Large intestine (tissue), 3 donors: Measurements from ENCODE around the gene QSOX2. TPM values are rescaled to one million over a fixed set of nuclear protein-coding genes. Genes with fewer than 3 reads are reported as not detected.

Experiments
- DNase-seq, 2 donors: peaks; one replicate each; pipeline versions ENCODE4 v3.0.0 to v3.0.0-alpha.2; 2013
- H3K27ac ChIP-seq: one replicate; pipeline ENCODE4 v1.5.1; 2013; ENCODE audit warnings: low read length
- H3K27me3 ChIP-seq: 2 replicates; pipeline ENCODE4 v1.6.1; 2013; ENCODE audit warnings: low read length; ENCODE audit not compliant: control insufficient read depth, insufficient read depth
- H3K36me3 ChIP-seq: 2 replicates; pipeline ENCODE4 v1.6.1; 2013; ENCODE audit warnings: low read length; ENCODE audit not compliant: control insufficient read depth, insufficient read depth
- H3K4me1 ChIP-seq: one replicate; pipeline ENCODE4 v1.6.1; 2013; ENCODE audit warnings: low read length; ENCODE audit not compliant: control insufficient read depth, insufficient read depth
- H3K4me3 ChIP-seq: one replicate; pipeline ENCODE4 v1.5.1; 2013; ENCODE audit warnings: low read length
- H3K9me3 ChIP-seq: one replicate; pipeline ENCODE4 v1.6.1; 2013; ENCODE audit warnings: mild to moderate bottlenecking, low read depth, low read length, moderate library complexity; ENCODE audit not compliant: control insufficient read depth
- WGBS: methylation state at CpG from one replicate; pipeline ENCODE4 v1.1.5; 2013; ENCODE audit warnings: low lambda C conversion rate; ENCODE audit not compliant: insufficient coverage; 5-methylcytosine and 5-hydroxymethylcytosine counted together
- polyA plus RNA-seq: library from polyadenylated mRNA; unstranded; fragments of 120-200 nt; gene quantifications from one replicate; pipeline ENCODE4 v1.2.1, GENCODE V29; 2013

Gene QSOX2
- polyA plus RNA-seq, 1 donor, result 11.9 TPM

GRCh38 chr9:136200424-136200823 lies 45.2 kb downstream of the QSOX2 start:
- Histone ChIP-seq H3K4me3 (no peak overlapping the region), H3K36me3 (no peaks in the 10 kb centered on the region), H3K4me1 (peaks cover 2% of the 10 kb centered on the region), H3K9me3 (peaks cover 14% of the 10 kb centered on the region), H3K27me3 (peaks cover 91% of the 10 kb centered on the region), H3K27ac (no peak overlapping the region)
- DNase-seq, result no peak
- WGBS, result no CpG with 5 or more reads among the region's 19 CpGs

- Histone ChIP-seq H3K27me3 (peaks cover 92% of the 10 kb centered on the region), H3K4me3 (no peak overlapping the region), H3K4me1 (no peaks in the 10 kb centered on the region), H3K27ac (no peak overlapping the region), H3K36me3 (no peaks in the 10 kb centered on the region), H3K9me3 (peaks cover 14% of the 10 kb centered on the region)
- WGBS, result no CpG with 5 or more reads among the region's 71 CpGs
- DNase-seq, result no peak
Measured at GRCh38 chr9:136199391-136200288, 46.0 kb downstream of the QSOX2 start.

GRCh38 chr9:136198605-136199083 lies 47.0 kb downstream of the QSOX2 start:
- peaks cover 91% of the 10 kb centered on the region for H3K27me3 ChIP-seq
- no peaks in the 10 kb centered on the region for H3K36me3 ChIP-seq
- H3K4me3 ChIP-seq, result no peak overlapping the region
- H3K27ac ChIP-seq, result no peak overlapping the region
- DNase-seq, result peak in 1 of 2 donors; percentile 8
- peaks cover 14% of the 10 kb centered on the region for H3K9me3 ChIP-seq
- no CpG with 5 or more reads among the region's 62 CpGs for WGBS
- H3K4me1 ChIP-seq, result no peaks in the 10 kb centered on the region

GRCh38 chr9:136197930-136198604 lies 47.5 kb downstream of the QSOX2 start:
- WGBS, result no CpG with 5 or more reads among the region's 18 CpGs
- no peaks in the 10 kb centered on the region for H3K4me1 ChIP-seq
- no peak for DNase-seq
- H3K27ac ChIP-seq, result no peak overlapping the region
- no peaks in the 10 kb centered on the region for H3K36me3 ChIP-seq
- H3K4me3 ChIP-seq, result no peak overlapping the region
- H3K9me3 ChIP-seq, result peaks cover 15% of the 10 kb centered on the region
- H3K27me3 ChIP-seq, result peaks cover 88% of the 10 kb centered on the region

GRCh38 chr9:136197084-136197875 lies 48.3 kb downstream of the QSOX2 start:
- Histone ChIP-seq H3K27me3 (peaks cover 89% of the 10 kb centered on the region), H3K36me3 (no peaks in the 10 kb centered on the region), H3K9me3 (peaks cover 13% of the 10 kb centered on the region), H3K4me1 (no peaks in the 10 kb centered on the region), H3K27ac (no peak overlapping the region), H3K4me3 (no peak overlapping the region)
- no CpG with 5 or more reads among the region's 35 CpGs for WGBS
- no peak for DNase-seq

GRCh38 chr9:136196404-136197083 lies 49.1 kb downstream of the QSOX2 start:
- H3K4me1 ChIP-seq, result no peaks in the 10 kb centered on the region
- 0% methylated on average over 2 of the region's 16 CpGs for WGBS
- no peaks in the 10 kb centered on the region for H3K36me3 ChIP-seq
- peaks cover 91% of the 10 kb centered on the region for H3K27me3 ChIP-seq
- no peak for DNase-seq
- H3K4me3 ChIP-seq, result no peak overlapping the region
- no peak overlapping the region for H3K27ac ChIP-seq
- peaks cover 13% of the 10 kb centered on the region for H3K9me3 ChIP-seq

GRCh38 chr9:136194540-136194939 lies 51.1 kb downstream of the QSOX2 start:
- Histone ChIP-seq H3K4me3 (no peak overlapping the region), H3K36me3 (no peaks in the 10 kb centered on the region), H3K27ac (no peak overlapping the region), H3K27me3 (peaks cover 91% of the 10 kb centered on the region), H3K9me3 (peaks cover 13% of the 10 kb centered on the region), H3K4me1 (peaks cover 6% of the 10 kb centered on the region)
- 16% methylated on average over 2 of the region's 5 CpGs for WGBS
- DNase-seq, result no peak

GRCh38 chr9:136193891-136194279 lies 51.7 kb downstream of the QSOX2 start:
- H3K27ac ChIP-seq, result no peak overlapping the region
- H3K9me3 ChIP-seq, result peaks cover 13% of the 10 kb centered on the region
- no peak for DNase-seq
- no peaks in the 10 kb centered on the region for H3K36me3 ChIP-seq
- H3K27me3 ChIP-seq, result peaks cover 90% of the 10 kb centered on the region
- H3K4me3 ChIP-seq, result no peak overlapping the region
- no CpG with 5 or more reads among the region's 45 CpGs for WGBS
- peaks cover 8% of the 10 kb centered on the region for H3K4me1 ChIP-seq

- peaks cover 90% of the 10 kb centered on the region for H3K27me3 ChIP-seq
- no peak for DNase-seq
- WGBS, result no CpG with 5 or more reads among the region's 96 CpGs
Measured at GRCh38 chr9:136193127-136193890, 52.3 kb downstream of the QSOX2 start.

More at GRCh38 chr9:136193127-136193890, 52.3 kb downstream of the QSOX2 start:
- Histone ChIP-seq H3K9me3 (peaks cover 11% of the 10 kb centered on the region), H3K4me1 (peaks cover 8% of the 10 kb centered on the region), H3K4me3 (no peak overlapping the region), H3K27ac (no peak overlapping the region), H3K36me3 (no peaks in the 10 kb centered on the region)
